ENCODE results near the gene ANKRD53.

The ANKRD53 gene

DNA sequence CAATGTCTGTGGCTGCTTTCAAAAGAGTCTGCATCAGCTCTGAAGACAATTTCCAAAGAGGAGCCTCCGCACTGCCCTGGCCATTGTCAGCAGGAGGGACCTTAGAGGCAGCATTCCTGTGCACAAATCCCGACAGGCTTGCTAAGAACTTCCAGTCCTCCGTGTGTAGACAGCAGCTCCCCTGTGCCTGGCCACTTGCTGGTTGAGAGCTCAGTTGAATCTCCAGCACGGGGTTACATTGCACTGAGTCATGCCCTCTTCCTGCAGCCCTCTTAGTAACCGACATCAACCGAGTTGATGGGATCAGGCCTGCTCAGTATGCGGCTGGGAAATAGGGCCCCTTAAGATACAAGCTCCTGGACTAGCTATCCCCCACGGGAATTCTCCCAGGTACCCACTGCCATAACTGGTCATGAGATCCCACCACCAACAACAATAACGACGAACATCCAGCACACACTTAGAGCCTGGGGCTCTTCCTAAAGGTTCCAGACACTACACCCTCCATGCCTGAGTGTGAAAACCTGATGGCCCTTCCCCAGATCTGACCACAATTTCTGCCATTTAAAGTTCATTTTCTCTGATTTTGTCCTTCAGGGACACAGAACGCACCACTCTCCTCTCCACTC lies 30.8 kb upstream of the ANKRD53 start:
- H3K27me3 ChIP-seq (ENCODE audit: control insufficient read depth in 1 of 2, insufficient read depth in 2 of 2, low read length in 2 of 2), result peaks cover 0 to 11% of the 10 kb centered on the region in 2 donors
- peak overlapping the region in 1 of 2 donors; percentile 52 for H3K4me3 ChIP-seq (ENCODE audit: low read depth in 1 of 2, low read length in 2 of 2)

GRCh38 chr2:70948337-70949003 lies 30.0 kb upstream of the ANKRD53 start:
- Histone ChIP-seq H3K27ac (ENCODE audit: low read depth, low read length) (no peak overlapping the region), H3K9ac (ENCODE audit: low read length) (peak overlapping the region; percentile 36), H3K4me3 (ENCODE audit: low read depth in 1 of 2, low read length in 2 of 2) (peak overlapping the region; percentile 38 to 52)

More for the DNA sequence above, 30.8 kb upstream of the ANKRD53 start:
- Histone ChIP-seq H3K36me3 (ENCODE audit: insufficient read depth, low read length) (no peaks in the 10 kb centered on the region), H3K27ac (ENCODE audit: low read depth, low read length) (no peak overlapping the region), H3K4me1 (ENCODE audit: insufficient read depth, low read length) (peaks cover 6% of the 10 kb centered on the region), H3K9ac (ENCODE audit: low read length) (no peak overlapping the region), H3K9me3 (ENCODE audit: low read length) (no peaks in the 10 kb centered on the region)

GRCh38 chr2:70949086-70949485 lies 29.3 kb upstream of the ANKRD53 start:
- peaks cover 6% of the 10 kb centered on the region for H3K4me1 ChIP-seq (ENCODE audit: insufficient read depth, low read length)
- no peaks in the 10 kb centered on the region for H3K9me3 ChIP-seq (ENCODE audit: low read length)
- H3K27me3 ChIP-seq (ENCODE audit: control insufficient read depth in 1 of 2, insufficient read depth in 2 of 2, low read length in 2 of 2), result peaks cover 0 to 11% of the 10 kb centered on the region in 2 donors
- H3K36me3 ChIP-seq (ENCODE audit: insufficient read depth, low read length), result no peaks in the 10 kb centered on the region
- H3K27ac ChIP-seq (ENCODE audit: low read depth, low read length), result no peak overlapping the region
- H3K4me3 ChIP-seq (ENCODE audit: low read depth in 1 of 2, low read length in 2 of 2), result no peak overlapping the region
- H3K9ac ChIP-seq (ENCODE audit: low read length), result no peak overlapping the region

More at GRCh38 chr2:70948337-70949003, 30.0 kb upstream of the ANKRD53 start:
- Histone ChIP-seq H3K9me3 (ENCODE audit: low read length) (no peaks in the 10 kb centered on the region), H3K4me1 (ENCODE audit: insufficient read depth, low read length) (peaks cover 6% of the 10 kb centered on the region), H3K36me3 (ENCODE audit: insufficient read depth, low read length) (no peaks in the 10 kb centered on the region), H3K27me3 (ENCODE audit: control insufficient read depth in 1 of 2, insufficient read depth in 2 of 2, low read length in 2 of 2) (peaks cover 0 to 11% of the 10 kb centered on the region in 2 donors)

- Histone ChIP-seq H3K27ac (ENCODE audit: low read depth, low read length) (no peak overlapping the region), H3K9me3 (ENCODE audit: low read length) (no peaks in the 10 kb centered on the region), H3K36me3 (ENCODE audit: insufficient read depth, low read length) (no peaks in the 10 kb centered on the region), H3K4me1 (ENCODE audit: insufficient read depth, low read length) (no peaks in the 10 kb centered on the region), H3K4me3 (ENCODE audit: low read depth in 1 of 2, low read length in 2 of 2) (no peak overlapping the region), H3K27me3 (ENCODE audit: control insufficient read depth in 1 of 2, insufficient read depth in 2 of 2, low read length in 2 of 2) (peaks cover 0 to 7% of the 10 kb centered on the region in 2 donors), H3K9ac (ENCODE audit: low read length) (no peak overlapping the region)
These were observed 23.5 kb upstream of the ANKRD53 start for GRCh38 chr2:70954886-70955285.

- H3K4me1 ChIP-seq (ENCODE audit: insufficient read depth, low read length), result no peaks in the 10 kb centered on the region
- H3K27me3 ChIP-seq (ENCODE audit: control insufficient read depth in 1 of 2, insufficient read depth in 2 of 2, low read length in 2 of 2), result peaks cover 0 to 7% of the 10 kb centered on the region in 2 donors
- no peaks in the 10 kb centered on the region for H3K36me3 ChIP-seq (ENCODE audit: insufficient read depth, low read length)
- no peaks in the 10 kb centered on the region for H3K9me3 ChIP-seq (ENCODE audit: low read length)
- H3K27ac ChIP-seq (ENCODE audit: low read depth, low read length), result no peak overlapping the region
- no peak overlapping the region for H3K4me3 ChIP-seq (ENCODE audit: low read depth in 1 of 2, low read length in 2 of 2)
- H3K9ac ChIP-seq (ENCODE audit: low read length), result no peak overlapping the region
These were observed 22.3 kb upstream of the ANKRD53 start for GRCh38 chr2:70956141-70956540.

DNA sequence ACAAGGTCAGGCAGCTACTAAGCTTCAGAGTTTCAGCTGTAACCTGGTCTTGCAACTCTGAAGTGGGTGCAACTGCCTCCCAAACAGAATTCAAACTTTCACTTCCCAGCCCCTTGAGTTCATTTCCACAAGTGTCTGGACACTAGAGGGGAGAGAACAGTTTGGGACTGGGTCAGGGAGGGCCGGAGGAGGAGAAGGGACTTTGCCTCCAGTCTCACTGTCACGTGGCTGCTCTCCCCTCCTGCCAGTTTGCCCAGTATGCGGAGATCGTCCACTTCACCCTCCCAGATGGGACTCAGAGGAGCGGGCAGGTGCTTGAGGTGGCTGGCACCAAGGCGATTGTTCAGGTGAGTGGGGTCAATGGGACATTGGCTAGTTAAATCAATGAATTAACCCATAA lies 20.6 kb upstream of the ANKRD53 start:
- peaks cover 0 to 11% of the 10 kb centered on the region in 2 donors for H3K27me3 ChIP-seq (ENCODE audit: control insufficient read depth in 1 of 2, insufficient read depth in 2 of 2, low read length in 2 of 2)
- no peak overlapping the region for H3K27ac ChIP-seq (ENCODE audit: low read depth, low read length)
- no peak overlapping the region for H3K9ac ChIP-seq (ENCODE audit: low read length)

DNA sequence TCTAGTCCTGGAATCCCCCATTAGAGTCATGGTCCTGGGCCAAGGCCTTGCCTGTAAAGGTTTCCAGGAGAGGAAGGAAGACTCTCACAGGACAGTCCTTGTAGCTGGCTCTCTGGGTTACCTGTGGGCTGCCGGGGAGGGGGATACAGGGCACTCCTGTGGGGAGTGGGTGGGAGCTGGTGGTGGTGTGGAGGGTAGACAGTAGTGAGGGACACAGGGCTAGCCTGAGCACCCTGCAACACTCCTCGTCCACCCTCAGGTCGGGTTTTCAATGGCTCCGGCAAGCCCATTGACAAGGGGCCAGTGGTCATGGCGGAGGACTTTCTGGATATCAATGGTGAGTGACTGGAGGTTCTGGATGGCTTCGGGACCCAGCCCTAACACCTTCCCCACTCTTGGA lies 19.7 kb upstream of the ANKRD53 start:
- Histone ChIP-seq H3K4me3 (ENCODE audit: low read depth in 1 of 2, low read length in 2 of 2) (no peak overlapping the region), H3K9ac (ENCODE audit: low read length) (no peak overlapping the region), H3K27ac (ENCODE audit: low read depth, low read length) (no peak overlapping the region), H3K36me3 (ENCODE audit: insufficient read depth, low read length) (no peaks in the 10 kb centered on the region), H3K27me3 (ENCODE audit: control insufficient read depth in 1 of 2, insufficient read depth in 2 of 2, low read length in 2 of 2) (peaks cover 0 to 12% of the 10 kb centered on the region in 2 donors), H3K4me1 (ENCODE audit: insufficient read depth, low read length) (no peaks in the 10 kb centered on the region), H3K9me3 (ENCODE audit: low read length) (no peaks in the 10 kb centered on the region)

More for the DNA sequence above, 20.6 kb upstream of the ANKRD53 start:
- Histone ChIP-seq H3K4me1 (ENCODE audit: insufficient read depth, low read length) (no peaks in the 10 kb centered on the region), H3K36me3 (ENCODE audit: insufficient read depth, low read length) (no peaks in the 10 kb centered on the region), H3K4me3 (ENCODE audit: low read depth in 1 of 2, low read length in 2 of 2) (no peak overlapping the region), H3K9me3 (ENCODE audit: low read length) (no peaks in the 10 kb centered on the region)

DNA sequence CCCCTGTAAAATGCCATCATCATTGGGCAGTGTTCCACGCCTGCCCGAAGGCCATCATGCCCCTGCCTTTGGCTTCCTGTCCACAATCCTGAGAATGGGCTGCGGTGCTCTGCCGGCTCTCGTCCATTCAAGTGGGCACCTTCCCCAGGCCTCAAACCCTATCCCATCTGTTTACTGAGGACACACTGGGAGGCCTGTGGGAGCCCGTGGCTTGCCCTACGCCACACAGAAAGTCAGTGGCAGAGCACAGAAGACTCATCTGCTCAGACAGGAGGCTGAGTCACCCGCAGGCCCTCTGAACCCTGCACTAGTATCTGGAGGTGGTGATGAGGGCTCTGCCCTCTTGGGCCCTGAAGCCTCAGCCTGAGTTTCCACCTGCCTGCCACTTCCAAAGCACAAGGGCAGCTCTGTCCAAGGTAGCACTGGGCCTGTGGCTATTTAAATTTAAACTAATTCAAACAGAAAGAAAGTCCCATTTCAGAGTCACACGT lies 19.1 kb upstream of the ANKRD53 start:
- no peaks in the 10 kb centered on the region for H3K36me3 ChIP-seq (ENCODE audit: insufficient read depth, low read length)
- H3K9me3 ChIP-seq (ENCODE audit: low read length), result no peaks in the 10 kb centered on the region
- H3K4me3 ChIP-seq (ENCODE audit: low read depth in 1 of 2, low read length in 2 of 2), result no peak overlapping the region
- no peaks in the 10 kb centered on the region for H3K4me1 ChIP-seq (ENCODE audit: insufficient read depth, low read length)
- no peak overlapping the region for H3K9ac ChIP-seq (ENCODE audit: low read length)
- no peak overlapping the region for H3K27ac ChIP-seq (ENCODE audit: low read depth, low read length)
- peaks cover 3 to 15% of the 10 kb centered on the region in 2 donors for H3K27me3 ChIP-seq (ENCODE audit: control insufficient read depth in 1 of 2, insufficient read depth in 2 of 2, low read length in 2 of 2)

DNA sequence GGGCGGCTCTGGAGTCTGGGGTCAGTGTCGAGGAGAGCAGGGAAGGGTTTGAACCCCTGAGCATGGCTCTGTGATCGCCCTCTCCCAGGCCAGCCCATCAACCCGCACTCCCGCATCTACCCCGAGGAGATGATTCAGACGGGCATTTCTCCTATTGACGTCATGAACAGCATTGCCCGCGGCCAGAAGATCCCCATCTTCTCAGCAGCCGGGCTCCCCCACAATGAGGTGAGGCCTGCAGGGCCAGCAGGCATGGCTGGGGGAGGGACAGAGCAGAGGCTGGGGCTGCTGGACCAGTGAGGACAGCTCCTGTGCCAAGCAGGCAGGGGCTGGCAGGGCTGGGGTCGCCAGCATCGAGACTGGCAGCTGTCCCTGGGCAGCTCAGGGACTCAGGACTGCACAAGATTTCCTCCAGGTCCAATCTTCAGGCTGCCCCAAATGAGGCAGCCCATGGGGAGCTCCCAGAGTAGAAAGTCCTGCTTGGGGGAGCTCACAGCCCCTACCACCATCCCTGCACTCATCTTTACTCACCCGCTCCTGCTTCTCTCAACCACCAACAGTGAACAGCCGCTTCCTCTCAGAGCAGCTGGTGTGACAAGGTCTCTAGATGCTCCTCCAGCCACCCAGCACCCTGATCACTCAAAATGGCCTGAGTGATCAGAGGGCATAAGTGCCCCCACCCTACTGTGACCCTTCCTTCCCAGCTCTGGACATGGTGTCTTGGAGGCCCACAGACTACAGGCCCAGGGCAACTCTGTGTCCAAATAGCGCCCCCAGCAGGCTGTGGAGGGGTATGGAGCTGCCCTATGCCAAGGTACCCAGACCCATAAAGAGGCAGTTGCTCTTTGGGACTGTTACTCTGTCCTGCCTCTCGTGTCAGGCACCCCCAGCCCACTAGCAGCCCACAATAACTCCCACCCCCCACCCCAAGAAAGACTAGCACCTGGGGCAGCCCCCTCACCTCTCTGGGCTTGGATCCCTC lies 18.3 kb upstream of the ANKRD53 start:
- Histone ChIP-seq H3K9ac (ENCODE audit: low read length) (no peak overlapping the region), H3K9me3 (ENCODE audit: low read length) (no peaks in the 10 kb centered on the region), H3K27ac (ENCODE audit: low read depth, low read length) (no peak overlapping the region), H3K27me3 (ENCODE audit: control insufficient read depth in 1 of 2, insufficient read depth in 2 of 2, low read length in 2 of 2) (peaks cover 6 to 24% of the 10 kb centered on the region in 2 donors), H3K4me3 (ENCODE audit: low read depth in 1 of 2, low read length in 2 of 2) (no peak overlapping the region), H3K36me3 (ENCODE audit: insufficient read depth, low read length) (no peaks in the 10 kb centered on the region), H3K4me1 (ENCODE audit: insufficient read depth, low read length) (peaks cover 3% of the 10 kb centered on the region)

- H3K9me3 ChIP-seq (ENCODE audit: low read length), result no peaks in the 10 kb centered on the region
- H3K9ac ChIP-seq (ENCODE audit: low read length), result no peak overlapping the region
- H3K27ac ChIP-seq (ENCODE audit: low read depth, low read length), result no peak overlapping the region
- H3K4me1 ChIP-seq (ENCODE audit: insufficient read depth, low read length), result peaks cover 3% of the 10 kb centered on the region
- peaks cover 6 to 25% of the 10 kb centered on the region in 2 donors for H3K27me3 ChIP-seq (ENCODE audit: control insufficient read depth in 1 of 2, insufficient read depth in 2 of 2, low read length in 2 of 2)
- no peak overlapping the region for H3K4me3 ChIP-seq (ENCODE audit: low read depth in 1 of 2, low read length in 2 of 2)
- H3K36me3 ChIP-seq (ENCODE audit: insufficient read depth, low read length), result no peaks in the 10 kb centered on the region
These were observed 17.4 kb upstream of the ANKRD53 start for GRCh38 chr2:70960833-70961647.

Data from muscle layer of colon (tissue), 2 donors.